Measurements from ENCODE around the gene PSRC1. TPM values are rescaled to one million over a fixed set of nuclear protein-coding genes. Genes with fewer than 3 reads are reported as not detected.

Gene PSRC1
- total RNA-seq, 2 donors from 2014 or later, result 2.4 to 2.5 TPM

DNA sequence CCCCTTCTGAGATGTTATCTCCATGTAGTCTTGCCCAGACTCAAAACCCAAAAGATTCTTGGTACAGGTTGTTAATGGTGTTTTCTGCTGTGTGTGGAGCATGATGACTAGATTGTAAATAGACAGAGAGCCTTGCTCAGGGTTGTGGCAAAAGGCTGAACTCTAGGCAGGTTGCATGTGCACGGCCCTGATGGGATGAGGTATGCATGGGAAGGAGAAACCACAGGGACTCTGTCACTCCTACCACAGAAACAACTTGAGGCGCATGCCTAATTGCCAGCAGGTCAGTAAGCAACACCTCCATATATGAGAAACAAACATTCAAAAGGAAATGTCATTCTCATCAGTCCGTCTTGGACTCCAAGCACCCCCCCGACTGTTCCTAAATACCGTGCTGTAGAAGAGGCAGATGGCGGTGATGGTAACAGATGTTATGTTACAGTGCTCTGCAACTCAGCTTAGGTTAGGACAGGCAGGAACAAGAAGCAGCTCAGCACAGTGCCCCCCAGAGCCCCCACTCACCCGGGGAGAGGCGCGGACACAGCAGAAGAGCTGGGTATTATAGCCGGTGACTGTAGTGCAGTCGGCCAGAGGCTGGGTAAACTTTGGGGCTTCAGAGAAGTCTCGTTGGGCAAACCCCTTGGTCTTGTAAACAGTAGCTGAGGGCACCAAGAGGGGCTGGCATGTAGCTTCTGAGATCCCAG is 12.9 kb upstream of the PSRC1 start:
- TF ChIP-seq CTCF (IDR thresholded peaks at IDR 0.05), result no peak
- Histone ChIP-seq H3K27me3 (replicated peaks; ENCODE audit: insufficient read depth) (no peaks in the 10 kb centered on the region), H3K9me3 (no peaks in the 10 kb centered on the region), H3K36me3 (no peaks in the 10 kb centered on the region), H3K27ac (no peak overlapping the region), H3K4me1 (ENCODE audit: control insufficient read depth in 1 of 2, low read depth in 2 of 2) (peaks cover 0 to 3% of the 10 kb centered on the region in 2 donors), H3K4me3 (no peak overlapping the region)
- DNase-seq (ENCODE audit: low spot score) (no peak), ATAC-seq (ENCODE audit: insufficient number of reproducible peaks, low FRiP score, low read depth) (no peak)

DNA sequence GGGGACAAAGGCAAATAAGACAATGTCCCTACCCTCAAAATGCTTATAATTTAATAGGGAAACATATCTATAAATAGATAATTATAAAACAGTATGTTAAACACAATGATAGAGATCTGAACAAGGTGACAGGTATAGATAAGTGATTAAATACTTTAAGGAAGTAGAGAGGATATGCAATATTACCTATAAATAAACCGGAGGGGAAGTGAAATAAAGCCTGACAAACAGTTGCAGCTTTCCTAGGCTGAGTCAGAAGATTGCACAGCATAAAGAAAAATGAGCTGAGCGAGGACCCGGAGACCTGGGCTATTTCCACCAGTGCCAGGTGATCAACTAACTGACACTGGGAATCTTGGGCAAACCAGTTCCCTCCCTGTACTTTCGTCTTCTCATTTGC is 11.5 kb upstream of the PSRC1 start:
- no peak overlapping the region for H3K4me3 ChIP-seq
- H3K27ac ChIP-seq, result no peak overlapping the region
- no peaks in the 10 kb centered on the region for H3K36me3 ChIP-seq
- peaks cover 0 to 2% of the 10 kb centered on the region in 2 donors for H3K4me1 ChIP-seq (ENCODE audit: control insufficient read depth in 1 of 2, low read depth in 2 of 2)
- DNase-seq (ENCODE audit: low spot score), result no peak
- no peaks in the 10 kb centered on the region for H3K9me3 ChIP-seq
- H3K27me3 ChIP-seq (replicated peaks; ENCODE audit: insufficient read depth), result no peaks in the 10 kb centered on the region
- no peak for TF ChIP-seq CTCF (IDR thresholded peaks at IDR 0.05)
- no peak for ATAC-seq (ENCODE audit: insufficient number of reproducible peaks, low FRiP score, low read depth)

- DNase-seq (ENCODE audit: low spot score) (no peak), ATAC-seq (ENCODE audit: insufficient number of reproducible peaks, low FRiP score, low read depth) (no peak)
- H3K36me3 ChIP-seq, result no peaks in the 10 kb centered on the region
- no peaks in the 10 kb centered on the region for H3K27me3 ChIP-seq (replicated peaks; ENCODE audit: insufficient read depth)
- no peak for TF ChIP-seq CTCF (IDR thresholded peaks at IDR 0.05)
- H3K27ac ChIP-seq, result no peak overlapping the region
- H3K4me3 ChIP-seq, result no peak overlapping the region
- no peaks in the 10 kb centered on the region for H3K4me1 ChIP-seq (ENCODE audit: control insufficient read depth in 1 of 2, low read depth in 2 of 2)
- no peaks in the 10 kb centered on the region for H3K9me3 ChIP-seq
Measured at GRCh38 chr1:109293026-109293425, 10.1 kb upstream of the PSRC1 start.

- Histone ChIP-seq H3K4me1 (ENCODE audit: control insufficient read depth in 1 of 2, low read depth in 2 of 2) (no peaks in the 10 kb centered on the region), H3K4me3 (no peak overlapping the region), H3K9me3 (no peaks in the 10 kb centered on the region), H3K27me3 (replicated peaks; ENCODE audit: insufficient read depth) (no peaks in the 10 kb centered on the region), H3K27ac (no peak overlapping the region), H3K36me3 (no peaks in the 10 kb centered on the region)
- TF ChIP-seq CTCF (IDR thresholded peaks at IDR 0.05), result no peak
- ATAC-seq (ENCODE audit: insufficient number of reproducible peaks, low FRiP score, low read depth) (no peak), DNase-seq (ENCODE audit: low spot score) (no peak)
Measured at GRCh38 chr1:109292364-109292763, 9.4 kb upstream of the PSRC1 start.

DNA sequence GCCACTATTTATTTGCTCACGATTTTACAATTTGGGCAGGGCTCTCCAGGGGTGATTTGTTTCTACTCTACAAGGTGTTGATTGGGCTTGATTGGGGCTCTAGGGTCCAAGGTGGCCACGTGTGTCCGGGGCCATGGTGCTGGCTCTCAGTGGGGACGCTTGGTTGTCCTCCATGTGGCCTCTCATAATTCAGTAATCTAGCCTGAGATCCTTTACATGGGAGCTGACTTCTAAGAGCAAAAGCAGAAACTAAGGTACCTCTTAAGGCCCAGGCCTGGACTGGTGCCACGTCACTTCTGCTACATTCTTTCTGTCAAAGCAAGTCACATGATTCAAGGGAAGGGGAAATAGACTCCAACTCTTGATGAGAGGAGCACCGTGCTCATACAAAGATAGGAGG is 8.1 kb upstream of the PSRC1 start:
- Histone ChIP-seq H3K27me3 (replicated peaks; ENCODE audit: insufficient read depth) (no peaks in the 10 kb centered on the region), H3K4me1 (ENCODE audit: control insufficient read depth in 1 of 2, low read depth in 2 of 2) (no peaks in the 10 kb centered on the region), H3K36me3 (no peaks in the 10 kb centered on the region), H3K9me3 (no peaks in the 10 kb centered on the region), H3K4me3 (no peak overlapping the region), H3K27ac (no peak overlapping the region)
- no peak for DNase-seq (ENCODE audit: low spot score)
- no peak for ATAC-seq (ENCODE audit: insufficient number of reproducible peaks, low FRiP score, low read depth)
- no peak for TF ChIP-seq CTCF (IDR thresholded peaks at IDR 0.05)
